Measurements from ENCODE around the gene FOSL2. TPM values are rescaled to one million over a fixed set of nuclear protein-coding genes. Genes with fewer than 3 reads are reported as not detected.

The FOSL2 gene
- total and polyA plus RNA-seq, 2 experiments from 2014 or later = 0.60 to 4.3 TPM

DNA sequence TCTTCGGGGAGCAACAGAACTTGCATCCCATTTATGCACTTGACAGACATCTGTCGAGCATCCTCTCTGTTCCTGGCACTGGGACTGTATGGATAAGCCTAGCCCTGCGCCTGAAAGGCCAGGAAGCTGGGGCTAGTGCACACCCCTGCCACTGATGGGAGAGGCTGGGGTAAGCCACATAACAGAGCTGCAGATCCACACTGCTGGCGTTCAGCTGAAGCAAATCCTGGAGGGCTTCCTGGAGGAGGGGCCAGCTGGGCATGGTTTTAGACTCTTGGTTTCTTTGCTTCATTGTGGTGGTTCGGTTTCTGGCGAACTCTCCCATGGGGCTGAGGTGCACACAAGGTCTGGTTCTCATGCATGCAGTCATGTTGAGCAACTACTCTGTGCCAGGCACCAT is 45.5 kb upstream of the FOSL2 start (continued):
- TF ChIP-seq, protein P1, sequence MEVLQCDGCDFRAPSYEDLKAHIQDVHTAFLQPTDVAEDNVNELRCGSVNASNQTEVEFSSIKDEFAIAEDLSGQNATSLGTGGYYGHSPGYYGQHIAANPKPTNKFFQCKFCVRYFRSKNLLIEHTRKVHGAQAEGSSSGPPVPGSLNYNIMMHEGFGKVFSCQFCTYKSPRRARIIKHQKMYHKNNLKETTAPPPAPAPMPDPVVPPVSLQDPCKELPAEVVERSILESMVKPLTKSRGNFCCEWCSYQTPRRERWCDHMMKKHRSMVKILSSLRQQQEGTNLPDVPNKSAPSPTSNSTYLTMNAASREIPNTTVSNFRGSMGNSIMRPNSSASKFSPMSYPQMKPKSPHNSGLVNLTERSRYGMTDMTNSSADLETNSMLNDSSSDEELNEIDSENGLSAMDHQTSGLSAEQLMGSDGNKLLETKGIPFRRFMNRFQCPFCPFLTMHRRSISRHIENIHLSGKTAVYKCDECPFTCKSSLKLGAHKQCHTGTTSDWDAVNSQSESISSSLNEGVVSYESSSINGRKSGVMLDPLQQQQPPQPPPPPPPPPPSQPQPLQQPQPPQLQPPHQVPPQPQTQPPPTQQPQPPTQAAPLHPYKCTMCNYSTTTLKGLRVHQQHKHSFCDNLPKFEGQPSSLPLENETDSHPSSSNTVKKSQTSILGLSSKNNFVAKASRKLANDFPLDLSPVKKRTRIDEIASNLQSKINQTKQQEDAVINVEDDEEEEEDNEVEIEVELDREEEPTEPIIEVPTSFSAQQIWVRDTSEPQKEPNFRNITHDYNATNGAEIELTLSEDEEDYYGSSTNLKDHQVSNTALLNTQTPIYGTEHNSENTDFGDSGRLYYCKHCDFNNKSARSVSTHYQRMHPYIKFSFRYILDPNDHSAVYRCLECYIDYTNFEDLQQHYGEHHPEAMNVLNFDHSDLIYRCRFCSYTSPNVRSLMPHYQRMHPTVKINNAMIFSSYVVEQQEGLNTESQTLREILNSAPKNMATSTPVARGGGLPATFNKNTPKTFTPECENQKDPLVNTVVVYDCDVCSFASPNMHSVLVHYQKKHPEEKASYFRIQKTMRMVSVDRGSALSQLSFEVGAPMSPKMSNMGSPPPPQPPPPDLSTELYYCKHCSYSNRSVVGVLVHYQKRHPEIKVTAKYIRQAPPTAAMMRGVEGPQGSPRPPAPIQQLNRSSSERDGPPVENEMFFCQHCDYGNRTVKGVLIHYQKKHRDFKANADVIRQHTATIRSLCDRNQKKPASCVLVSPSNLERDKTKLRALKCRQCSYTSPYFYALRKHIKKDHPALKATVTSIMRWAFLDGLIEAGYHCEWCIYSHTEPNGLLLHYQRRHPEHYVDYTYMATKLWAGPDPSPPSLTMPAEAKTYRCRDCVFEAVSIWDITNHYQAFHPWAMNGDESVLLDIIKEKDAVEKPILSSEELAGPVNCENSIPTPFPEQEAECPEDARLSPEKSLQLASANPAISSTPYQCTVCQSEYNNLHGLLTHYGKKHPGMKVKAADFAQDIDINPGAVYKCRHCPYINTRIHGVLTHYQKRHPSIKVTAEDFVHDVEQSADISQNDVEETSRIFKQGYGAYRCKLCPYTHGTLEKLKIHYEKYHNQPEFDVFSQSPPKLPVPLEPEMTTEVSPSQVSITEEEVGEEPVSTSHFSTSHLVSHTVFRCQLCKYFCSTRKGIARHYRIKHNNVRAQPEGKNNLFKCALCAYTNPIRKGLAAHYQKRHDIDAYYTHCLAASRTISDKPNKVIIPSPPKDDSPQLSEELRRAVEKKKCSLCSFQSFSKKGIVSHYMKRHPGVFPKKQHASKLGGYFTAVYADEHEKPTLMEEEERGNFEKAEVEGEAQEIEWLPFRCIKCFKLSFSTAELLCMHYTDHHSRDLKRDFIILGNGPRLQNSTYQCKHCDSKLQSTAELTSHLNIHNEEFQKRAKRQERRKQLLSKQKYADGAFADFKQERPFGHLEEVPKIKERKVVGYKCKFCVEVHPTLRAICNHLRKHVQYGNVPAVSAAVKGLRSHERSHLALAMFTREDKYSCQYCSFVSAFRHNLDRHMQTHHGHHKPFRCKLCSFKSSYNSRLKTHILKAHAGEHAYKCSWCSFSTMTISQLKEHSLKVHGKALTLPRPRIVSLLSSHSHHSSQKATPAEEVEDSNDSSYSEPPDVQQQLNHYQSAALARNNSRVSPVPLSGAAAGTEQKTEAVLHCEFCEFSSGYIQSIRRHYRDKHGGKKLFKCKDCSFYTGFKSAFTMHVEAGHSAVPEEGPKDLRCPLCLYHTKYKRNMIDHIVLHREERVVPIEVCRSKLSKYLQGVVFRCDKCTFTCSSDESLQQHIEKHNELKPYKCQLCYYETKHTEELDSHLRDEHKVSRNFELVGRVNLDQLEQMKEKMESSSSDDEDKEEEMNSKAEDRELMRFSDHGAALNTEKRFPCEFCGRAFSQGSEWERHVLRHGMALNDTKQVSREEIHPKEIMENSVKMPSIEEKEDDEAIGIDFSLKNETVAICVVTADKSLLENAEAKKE (CRISPR knock-in tag; IDR thresholded peaks at IDR 0.05) = no peak
- TF ChIP-seq EZH2phosphoT487 (IDR thresholded peaks at IDR 0.05; ENCODE audit: unreplicated experiment) (no peak), JUNB (IDR thresholded peaks at IDR 0.05; ENCODE audit: unreplicated experiment) (no peak)

DNA sequence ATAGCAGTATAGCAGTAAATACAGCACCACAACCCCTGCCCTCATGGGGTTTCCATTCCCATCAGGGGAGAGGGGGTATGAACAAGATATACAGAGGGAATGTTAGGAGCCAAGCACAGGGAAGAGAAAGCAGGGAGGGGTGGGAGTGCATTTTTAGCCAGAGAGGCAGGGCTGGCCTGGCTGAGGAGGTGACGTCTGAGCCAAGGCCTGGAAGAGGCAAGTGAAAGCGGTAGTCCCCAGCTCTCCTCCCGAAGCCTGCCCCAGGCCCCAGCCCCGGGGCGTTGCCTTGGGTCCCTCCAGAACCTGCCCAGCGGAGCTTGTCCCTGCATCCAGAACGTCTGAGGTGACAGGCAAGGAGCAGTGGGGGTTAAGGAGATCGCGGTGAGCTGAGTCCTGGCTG is 45.1 kb upstream of the FOSL2 start:
- Mint-ChIP-seq H3K9me3 (no peaks in the 10 kb centered on the region), H3K4me1 (peaks cover 9% of the 10 kb centered on the region), H3K27me3 (ENCODE audit: insufficient read depth, low read depth, poor library complexity) (peaks cover 4% of the 10 kb centered on the region), H3K4me3 (no peak overlapping the region), H3K36me3 (ENCODE audit: low read depth) (no peaks in the 10 kb centered on the region), H3K27ac (no peak overlapping the region)
- DNase-seq (ENCODE audit: low spot score) (no peak), ATAC-seq (no peak)
- Histone ChIP-seq H3K9me2 (ENCODE audit: insufficient read depth) (no peaks in the 10 kb centered on the region), H4K20me1 (replicated peaks; ENCODE audit: insufficient read depth) (no peaks in the 10 kb centered on the region), H3K4me2 (no peak overlapping the region), H3K4me1 (ENCODE audit: insufficient read depth) (peaks cover 2% of the 10 kb centered on the region; the same call in 1 of the 2 replicates), H3F3A (replicated peaks; ENCODE audit: low read depth) (no peaks in the 10 kb centered on the region), H2AFZ (no peak overlapping the region), H3K27ac (ENCODE audit: low read depth) (no peak overlapping the region), H3K27me3 (ENCODE audit: insufficient read depth) (no peaks in the 10 kb centered on the region), H3K4me3 (no peak overlapping the region), H3K36me3 (ENCODE audit: insufficient read depth) (no peaks in the 10 kb centered on the region), H3K79me2 (replicated peaks; ENCODE audit: insufficient read depth) (no peaks in the 10 kb centered on the region)
- TF ChIP-seq ZNF114 (CRISPR knock-in tag; IDR thresholded peaks at IDR 0.05) (no peak), JUNB (IDR thresholded peaks at IDR 0.05; ENCODE audit: unreplicated experiment) (no peak), ZNF331 (CRISPR knock-in tag; IDR thresholded peaks at IDR 0.05; ENCODE audit: low read depth) (no peak), NANOG (IDR thresholded peaks at IDR 0.05; ENCODE audit: borderline replicate concordance) (no peak), EZH2phosphoT487 (IDR thresholded peaks at IDR 0.05; ENCODE audit: unreplicated experiment) (no peak)
- TF ChIP-seq, protein P2, sequence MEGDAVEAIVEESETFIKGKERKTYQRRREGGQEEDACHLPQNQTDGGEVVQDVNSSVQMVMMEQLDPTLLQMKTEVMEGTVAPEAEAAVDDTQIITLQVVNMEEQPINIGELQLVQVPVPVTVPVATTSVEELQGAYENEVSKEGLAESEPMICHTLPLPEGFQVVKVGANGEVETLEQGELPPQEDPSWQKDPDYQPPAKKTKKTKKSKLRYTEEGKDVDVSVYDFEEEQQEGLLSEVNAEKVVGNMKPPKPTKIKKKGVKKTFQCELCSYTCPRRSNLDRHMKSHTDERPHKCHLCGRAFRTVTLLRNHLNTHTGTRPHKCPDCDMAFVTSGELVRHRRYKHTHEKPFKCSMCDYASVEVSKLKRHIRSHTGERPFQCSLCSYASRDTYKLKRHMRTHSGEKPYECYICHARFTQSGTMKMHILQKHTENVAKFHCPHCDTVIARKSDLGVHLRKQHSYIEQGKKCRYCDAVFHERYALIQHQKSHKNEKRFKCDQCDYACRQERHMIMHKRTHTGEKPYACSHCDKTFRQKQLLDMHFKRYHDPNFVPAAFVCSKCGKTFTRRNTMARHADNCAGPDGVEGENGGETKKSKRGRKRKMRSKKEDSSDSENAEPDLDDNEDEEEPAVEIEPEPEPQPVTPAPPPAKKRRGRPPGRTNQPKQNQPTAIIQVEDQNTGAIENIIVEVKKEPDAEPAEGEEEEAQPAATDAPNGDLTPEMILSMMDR (conservative IDR thresholded peaks at IDR 0.05; ENCODE audit: low read depth in 2 of 2) = no peak
- TF ChIP-seq, protein P1 (CRISPR knock-in tag; IDR thresholded peaks at IDR 0.05) = no peak
